ENCODE data around the gene NUDT2.

The NUDT2 gene

DNA sequence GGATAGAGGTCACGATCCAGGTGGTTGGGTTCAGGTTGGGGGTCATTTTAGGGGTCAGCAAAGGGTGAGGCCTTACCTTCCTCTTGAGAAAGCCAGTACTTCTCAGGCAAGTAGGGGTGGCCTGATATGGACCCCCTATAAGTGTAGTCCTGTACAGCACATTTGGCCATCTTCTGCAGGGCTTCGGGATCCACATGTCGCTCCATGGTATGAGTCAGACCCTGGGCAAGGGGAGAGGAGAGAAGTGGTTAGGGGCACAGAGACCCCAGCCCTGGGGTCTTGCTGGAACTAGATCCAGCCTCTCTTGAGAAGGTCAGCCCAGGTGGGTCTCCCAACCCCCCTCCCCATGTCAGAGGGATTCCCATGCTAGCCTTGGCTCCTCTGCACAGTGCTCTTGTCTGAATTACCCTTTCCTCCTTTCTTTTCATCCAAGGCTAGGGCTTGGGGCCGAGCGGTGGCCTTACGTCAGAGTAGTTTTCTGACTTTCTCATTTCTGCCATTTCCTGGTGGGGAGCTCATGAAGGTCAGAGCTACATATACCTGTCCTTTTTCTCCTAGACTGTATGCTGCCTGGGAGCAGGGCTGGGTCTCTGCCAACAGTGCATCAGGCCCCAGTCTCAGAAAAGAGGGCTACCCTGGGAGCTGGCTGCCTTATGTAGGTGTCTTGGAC, 56.3 kb downstream of the NUDT2 start:
- no peak for DNase-seq (ENCODE audit: low spot score)

DNA sequence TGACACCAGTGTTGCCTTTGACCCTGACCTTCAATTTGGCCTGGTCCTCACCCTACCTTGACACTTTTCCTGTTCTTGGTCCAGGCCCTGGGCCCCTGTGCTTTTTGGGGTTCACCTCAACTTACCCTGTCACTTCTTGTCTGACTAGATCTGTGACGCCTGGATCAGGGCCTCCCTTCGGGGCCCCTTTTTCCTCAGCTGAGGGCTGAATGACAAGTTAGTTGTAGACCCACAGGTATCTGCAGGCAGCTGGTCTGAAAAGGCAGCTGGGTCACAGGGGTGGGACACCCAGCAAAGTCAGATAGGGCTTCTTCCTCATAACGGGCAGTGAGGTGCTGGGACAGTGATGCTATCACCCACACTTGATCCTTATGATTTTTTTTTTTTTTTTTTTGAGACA, 57.3 kb downstream of the NUDT2 start:
- DNase-seq (ENCODE audit: low spot score): no peak

DNA sequence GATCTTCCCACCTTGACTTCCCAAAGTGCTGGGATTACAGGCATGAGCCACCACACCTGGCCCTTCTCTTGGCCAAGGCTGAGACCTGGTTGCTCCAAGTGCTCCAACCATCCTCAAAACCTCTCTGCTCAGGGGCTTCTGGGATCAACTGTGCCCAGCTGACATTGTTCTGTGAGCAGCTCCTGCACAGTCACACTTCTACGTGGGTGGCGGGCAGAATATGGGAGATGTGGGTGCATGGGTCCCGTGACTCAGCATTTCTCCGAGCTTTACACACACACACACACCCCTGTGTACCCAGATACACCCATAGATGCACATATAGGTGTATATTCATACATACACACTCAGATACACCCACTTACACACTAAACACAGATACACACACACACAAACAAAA, 57.9 kb downstream of the NUDT2 start:
- no peak for DNase-seq (ENCODE audit: low spot score)

DNA sequence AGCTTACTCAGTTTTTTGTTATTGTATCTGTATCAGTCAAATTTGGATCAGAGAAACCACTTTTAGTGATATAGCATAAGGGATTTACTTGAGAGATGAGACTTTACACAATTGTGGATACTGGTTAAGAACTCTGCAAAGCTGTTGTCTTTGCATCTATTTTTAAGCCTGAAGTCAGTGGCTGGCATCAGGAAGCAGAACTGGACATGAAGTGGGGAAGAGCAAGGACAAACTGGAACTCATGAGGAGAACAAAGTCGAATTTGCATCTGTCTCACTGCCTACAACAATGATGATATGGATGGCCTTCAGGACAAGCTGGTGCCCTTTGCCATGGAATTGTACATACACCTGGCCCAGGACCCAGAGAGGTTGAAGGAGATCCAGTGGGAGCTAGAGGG, 63.1 kb downstream of the NUDT2 start:
- no peak for DNase-seq (ENCODE audit: low spot score)

Data from iPS-NIHi11 (cell line).